Activated CD4-positive, alpha-beta T cell treated with anti-CD3 and anti-CD28 coated beads for 36 hours (primary cell): ENCODE results near the gene UBL5. TPM values are rescaled to one million over a fixed set of nuclear protein-coding genes. Genes with fewer than 3 reads are reported as not detected.
"Not testable (repeated sequence)": the region's sequence is repeated elsewhere in the genome, so short reads cannot be mapped to it uniquely, and the experiment has no call there.

Experiments
- ATAC-seq: fragments of 200-7000 bp; cut with Tn5 transposase; one replicate; pipeline ENCODE4 v1.10.0; 2021; ENCODE audit warnings: mild to moderate bottlenecking, moderate library complexity
- CTCF ChIA-PET: fragments of 350-600 bp; sonication (Branson Sonifier 250); formaldehyde crosslinking; loops from one replicate; lab custom pipeline; 2021; ENCODE audit warnings: antibody characterized with exemption; lab: Charles Lee
- POLR2A ChIA-PET: fragments of 350-600 bp; sonication (Branson Sonifier 250); formaldehyde crosslinking; loops from one replicate; lab custom pipeline; 2021; ENCODE audit warnings: antibody characterized with exemption, inconsistent platforms; lab: Charles Lee
- DNase-seq: peaks from one replicate; pipeline ENCODE4 v3.0.0-alpha.2; 2020
- H3K27ac Mint-ChIP-seq: one replicate; pipeline ENCODE4 v1.8.0; 2021; ENCODE audit warnings: mixed read lengths
- H3K27me3 Mint-ChIP-seq: one replicate; pipeline ENCODE4 v1.8.0; 2021; ENCODE audit warnings: mixed read lengths
- H3K36me3 Mint-ChIP-seq: one replicate; pipeline ENCODE4 v1.8.0; 2021; ENCODE audit warnings: low read depth, mixed read lengths
- H3K4me1 Mint-ChIP-seq: one replicate; pipeline ENCODE4 v1.8.0; 2021; ENCODE audit warnings: mixed read lengths
- H3K4me3 Mint-ChIP-seq: one replicate; pipeline ENCODE4 v1.8.0; 2021; ENCODE audit warnings: mild to moderate bottlenecking, moderate library complexity, mixed read lengths
- H3K9me3 Mint-ChIP-seq: one replicate; pipeline ENCODE4 v1.8.0; 2021; ENCODE audit warnings: low read depth, mixed read lengths
- intact Hi-C, 2 experiments: fragments of 100-400 bp; cut with DNase I in 1 of 2; cut with micrococcal nuclease in 1 of 2; formaldehyde crosslinking; loops; one replicate each; pipeline versions ENCODE4 v1.14.2 to v1.15.1; 2022 to 2024; cut with DNase I, micrococcal nuclease
- total RNA-seq, 2 experiments: library from RNA; stranded (reverse); gene quantifications; one replicate each; pipeline ENCODE4 v1.2.3, GENCODE V29; 2021

The UBL5 gene
- 100 to 1,000 TPM; 214 to 327 TPM for total RNA-seq

DNA sequence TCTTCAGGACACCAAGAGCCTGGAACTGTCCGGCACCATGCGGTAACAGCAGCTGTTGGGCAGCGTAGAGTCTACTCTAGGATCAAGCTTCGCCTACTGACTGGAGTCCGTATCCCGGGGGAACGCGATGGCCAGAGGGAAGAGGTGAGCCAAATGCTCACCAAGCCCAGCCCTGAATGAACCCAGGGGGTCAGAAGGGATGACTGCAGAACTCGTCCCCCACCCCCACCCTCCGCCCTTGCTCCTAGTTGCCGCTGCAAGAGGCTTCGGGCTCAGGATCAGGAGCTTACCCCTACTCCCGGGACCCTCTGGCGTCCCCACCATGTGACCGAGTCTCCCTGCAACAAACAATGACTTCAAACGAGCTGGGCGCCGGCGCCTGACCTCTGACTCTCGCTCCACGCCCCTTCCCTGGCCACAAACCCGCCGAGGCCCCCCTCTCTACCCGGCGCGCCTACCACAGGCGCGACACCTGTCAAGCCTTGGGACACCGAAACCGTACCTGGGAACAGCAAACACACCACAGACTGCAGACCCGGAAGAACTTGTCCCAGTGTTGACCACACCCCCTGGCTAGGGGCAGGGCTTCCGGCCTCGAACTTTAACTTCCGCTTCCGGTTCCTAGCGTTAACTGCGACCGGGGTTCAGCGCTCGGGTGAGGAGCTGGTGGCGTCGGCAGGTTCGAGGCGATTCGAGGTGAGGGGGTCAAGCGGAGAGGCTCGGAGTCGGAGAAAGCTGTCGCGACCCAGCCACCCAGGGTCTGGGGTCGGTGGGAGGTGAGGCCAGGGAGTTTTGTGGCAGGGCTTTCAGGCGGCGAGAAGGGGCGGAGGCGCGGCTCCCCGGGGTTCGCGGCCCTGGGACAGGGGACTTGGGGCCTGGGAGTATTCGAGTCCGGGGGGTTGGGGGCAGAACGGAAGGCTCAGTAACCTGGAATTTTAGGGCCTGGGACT is at the start of gene UBL5:
Gene UBL5, plus strand, starts transcription at position 630 of the 950 bp plus-strand sequence. CDS start 420 bp downstream, outside the sequence.
- H3K4me3 Mint-ChIP-seq: peak within 1 kb of the TSS; percentile 98
- peaks cover 31% of the 10 kb centered on the region for H3K36me3 Mint-ChIP-seq
- peak; percentile 93 for DNase-seq
- H3K4me1 Mint-ChIP-seq: peaks cover 23% of the 10 kb centered on the region
- H3K27me3 Mint-ChIP-seq: no peaks in the 10 kb centered on the region
- intact Hi-C loops: loop anchor here (1.0 to 2.0 kb wide), 4 partner anchors 8 to 59 kb away; partner anchors contain the start of genes FBXL12 (in 2 of the 2), PIN1 (in 2 of the 2) and ZNF846 (in 1 of the 2)
- CTCF ChIA-PET: interaction anchor here (0.6 to 1.4 kb wide), 7 partner anchors 13 to 376 kb away, joined by 3 to 4 read pairs (median 3); partner anchors contain the start of gene COL5A3
- POLR2A ChIA-PET: interaction anchor here (0.6 to 1.3 kb wide), 3 partner anchors 9 to 329 kb away, joined by 3 to 5 read pairs (median 3); partner anchors contain the start of gene FBXL12
- ATAC-seq: peak; percentile 99
- H3K9me3 Mint-ChIP-seq: no peaks in the 10 kb centered on the region
- H3K27ac Mint-ChIP-seq: peak within 1 kb of the TSS; percentile 97

DNA sequence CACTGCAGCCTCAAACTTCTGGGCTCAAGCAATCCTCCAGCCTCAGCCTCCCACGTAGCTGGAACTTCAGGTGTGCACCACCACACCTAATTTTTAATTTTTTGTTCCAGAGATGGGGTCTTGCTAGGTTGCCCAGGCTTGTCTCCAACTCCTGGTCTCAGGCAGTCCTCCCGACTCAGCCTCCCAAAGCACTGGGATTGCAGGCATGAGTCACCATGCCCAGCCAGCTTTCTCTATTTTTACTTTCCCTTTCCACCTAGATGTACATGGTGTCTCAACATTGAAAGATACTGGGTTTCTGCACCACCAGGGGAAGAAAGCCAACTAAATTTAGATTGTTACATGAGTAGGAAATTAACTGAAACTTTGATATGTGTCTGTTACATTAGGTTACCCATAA is 45.4 kb upstream of the UBL5 start:
- DNase-seq (peak; percentile 33), ATAC-seq (no peak)
- peaks cover 5% of the 10 kb centered on the region for H3K9me3 Mint-ChIP-seq
- H3K4me3 Mint-ChIP-seq: no peak overlapping the region
- H3K27me3 Mint-ChIP-seq: no peaks in the 10 kb centered on the region
- POLR2A ChIA-PET: interaction anchor here (0.7 kb wide), 1 partner anchor 200 kb away, joined by 3 read pairs; no protein-coding TSS in a partner anchor
- CTCF ChIA-PET: interaction anchor here (1.0 kb wide), 1 partner anchor 13 kb away, joined by 3 read pairs; the partner anchor contains the start of gene ZNF846
- H3K27ac Mint-ChIP-seq: no peak overlapping the region
- intact Hi-C loops: no loop called here
- H3K4me1 Mint-ChIP-seq: peaks cover 22% of the 10 kb centered on the region
- H3K36me3 Mint-ChIP-seq: no peaks in the 10 kb centered on the region

DNA sequence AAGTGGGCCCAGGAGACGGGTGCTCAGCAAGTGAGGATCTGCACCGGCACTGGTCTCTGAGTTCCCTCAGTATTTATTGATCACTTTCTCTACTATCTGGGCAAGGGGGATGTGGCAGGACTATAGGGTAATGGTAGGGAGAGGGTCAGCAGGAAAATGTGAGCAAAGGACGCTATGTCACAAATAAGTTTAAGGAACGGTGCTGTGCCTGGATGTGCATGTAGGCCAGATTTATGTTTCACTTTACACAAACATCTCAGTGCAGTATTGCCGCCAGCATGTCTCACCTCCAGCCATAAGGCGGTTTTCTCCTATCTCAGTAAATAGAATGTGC is 43.6 kb upstream of the UBL5 start:
- DNase-seq, CTCF ChIA-PET, H3K36me3 Mint-ChIP-seq, ATAC-seq, H3K9me3 Mint-ChIP-seq, POLR2A ChIA-PET, H3K27me3 Mint-ChIP-seq: not testable (repeated sequence)
- H3K4me1 Mint-ChIP-seq: peaks cover 22% of the 10 kb centered on the region
- H3K27ac Mint-ChIP-seq: peak overlapping the region; percentile 98
- intact Hi-C loops: loop anchor here (2.0 kb wide), 3 partner anchors 43 to 1191 kb away; partner anchors contain the start of genes PIN1 (in 1 of the 2) and UBL5 (in 1 of the 2)
- H3K4me3 Mint-ChIP-seq: peak overlapping the region; percentile 84

DNA sequence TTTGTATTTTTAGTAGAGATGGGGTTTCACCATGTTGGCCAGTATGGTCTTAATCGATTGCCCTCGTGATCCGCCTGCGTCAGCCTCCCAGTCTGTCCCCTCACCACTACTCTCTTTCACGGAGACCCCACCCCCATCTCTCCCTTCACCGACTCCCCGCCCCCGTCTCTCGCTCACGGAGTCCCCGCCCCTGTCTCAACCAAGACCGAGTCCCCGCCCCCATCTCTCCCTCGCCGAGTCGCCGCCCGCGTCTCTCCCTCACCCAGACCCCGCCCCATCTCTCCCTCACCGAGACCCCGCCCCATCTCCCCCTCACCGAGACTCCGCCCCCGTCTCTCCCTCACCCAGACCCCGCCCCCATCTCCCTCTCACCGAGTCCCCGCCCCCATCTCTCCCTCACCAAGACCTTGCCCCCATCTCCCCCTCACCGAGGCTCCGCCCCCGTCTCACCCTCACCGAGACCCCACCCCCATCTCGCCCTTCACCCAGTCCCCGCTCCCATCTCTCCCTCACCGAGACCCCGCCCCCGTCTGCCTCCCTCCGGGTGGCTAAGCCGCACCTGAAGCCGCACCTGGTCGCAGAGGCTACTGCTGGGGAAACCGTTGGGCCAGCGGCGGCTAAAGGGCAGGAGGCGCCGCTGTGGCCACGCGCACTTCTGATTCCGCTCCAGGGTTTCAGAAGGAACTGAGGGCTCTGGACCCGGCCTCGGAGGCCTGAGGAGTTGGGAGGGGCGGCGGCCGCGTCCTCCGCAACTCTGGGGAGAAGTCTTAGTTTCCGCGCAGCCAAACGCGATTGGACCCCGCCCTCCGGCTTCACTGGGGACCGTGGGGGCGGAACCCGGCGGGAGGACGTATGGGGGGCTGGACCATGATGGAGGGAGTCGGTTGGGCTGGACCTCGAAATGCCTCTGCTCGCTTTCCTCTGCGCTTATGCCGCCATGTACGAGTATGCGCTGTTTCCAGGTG is 42.1 kb upstream of the UBL5 start:
- peak overlapping the region; percentile 98 for H3K27ac Mint-ChIP-seq
- ATAC-seq (peak; percentile 89), DNase-seq (peak; percentile 100)
- no peaks in the 10 kb centered on the region for H3K9me3 Mint-ChIP-seq
- no peaks in the 10 kb centered on the region for H3K27me3 Mint-ChIP-seq
- intact Hi-C loops: loop anchor here (1.0 to 2.0 kb wide), 11 partner anchors 8 to 1193 kb away; partner anchors contain the start of genes FBXL12 (in 2 of the 2), PIN1 (in 2 of the 2), ZNF846 (in 2 of the 2) and MBD3L1 (in 1 of the 2)
- H3K36me3 Mint-ChIP-seq: no peaks in the 10 kb centered on the region
- ChIA-PET CTCF (no interaction called here), POLR2A (no interaction called here)
- peak overlapping the region; percentile 84 for H3K4me3 Mint-ChIP-seq
- peaks cover 26% of the 10 kb centered on the region for H3K4me1 Mint-ChIP-seq

DNA sequence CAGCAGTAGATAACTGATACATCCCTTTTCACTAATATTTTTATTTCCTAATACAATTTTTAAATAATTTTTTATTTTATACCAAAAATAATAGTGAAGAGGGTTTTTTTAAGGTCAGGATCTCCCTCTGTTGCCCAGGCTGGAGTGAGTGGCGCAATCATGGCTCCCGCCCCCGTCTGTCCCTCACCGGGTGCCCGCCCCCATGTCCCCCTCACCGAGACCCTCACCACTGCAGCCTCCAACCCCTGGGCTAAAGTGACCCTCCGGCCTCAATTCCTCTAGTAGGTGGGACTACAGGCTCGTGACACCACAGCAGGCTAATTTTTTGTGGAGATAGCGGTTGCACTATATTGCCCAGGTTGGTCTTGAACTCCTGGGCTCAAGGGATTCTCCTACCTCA is 41.4 kb upstream of the UBL5 start:
- CTCF ChIA-PET: no interaction called here
- H3K4me1 Mint-ChIP-seq: peaks cover 26% of the 10 kb centered on the region
- peak overlapping the region; percentile 72 for H3K27ac Mint-ChIP-seq
- ATAC-seq: no peak
- no peak for DNase-seq
- no peaks in the 10 kb centered on the region for H3K27me3 Mint-ChIP-seq
- intact Hi-C loops: no loop called here
- H3K4me3 Mint-ChIP-seq: peak overlapping the region; percentile 84
- no peaks in the 10 kb centered on the region for H3K9me3 Mint-ChIP-seq
- POLR2A ChIA-PET: no interaction called here
- no peaks in the 10 kb centered on the region for H3K36me3 Mint-ChIP-seq

DNA sequence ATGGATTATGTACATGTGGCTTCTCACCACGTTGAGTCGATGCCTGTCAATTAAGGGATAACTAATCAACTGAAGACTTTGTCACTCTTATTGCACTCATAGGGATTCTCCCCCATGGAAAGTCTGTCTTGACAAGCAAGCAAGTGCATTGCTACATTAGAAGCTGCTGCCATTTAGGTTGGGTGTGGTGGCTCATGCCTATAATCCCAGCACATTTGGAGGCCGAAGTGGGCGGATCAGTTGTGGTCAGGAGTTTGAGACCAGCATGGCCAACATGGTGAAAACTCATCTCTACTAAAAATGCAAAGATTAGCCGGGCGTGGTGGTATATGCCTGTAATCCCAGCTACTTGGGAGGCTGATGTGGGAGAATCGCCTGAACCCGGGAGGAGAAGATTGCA is 40.9 kb upstream of the UBL5 start:
- POLR2A ChIA-PET: no interaction called here
- intact Hi-C loops: no loop called here
- Mint-ChIP-seq H3K27me3 (no peaks in the 10 kb centered on the region), H3K27ac (no peak overlapping the region), H3K4me3 (peak overlapping the region; percentile 84), H3K4me1 (peaks cover 28% of the 10 kb centered on the region), H3K9me3 (no peaks in the 10 kb centered on the region), H3K36me3 (no peaks in the 10 kb centered on the region)
- ATAC-seq (no peak), DNase-seq (no peak)
- CTCF ChIA-PET: no interaction called here

DNA sequence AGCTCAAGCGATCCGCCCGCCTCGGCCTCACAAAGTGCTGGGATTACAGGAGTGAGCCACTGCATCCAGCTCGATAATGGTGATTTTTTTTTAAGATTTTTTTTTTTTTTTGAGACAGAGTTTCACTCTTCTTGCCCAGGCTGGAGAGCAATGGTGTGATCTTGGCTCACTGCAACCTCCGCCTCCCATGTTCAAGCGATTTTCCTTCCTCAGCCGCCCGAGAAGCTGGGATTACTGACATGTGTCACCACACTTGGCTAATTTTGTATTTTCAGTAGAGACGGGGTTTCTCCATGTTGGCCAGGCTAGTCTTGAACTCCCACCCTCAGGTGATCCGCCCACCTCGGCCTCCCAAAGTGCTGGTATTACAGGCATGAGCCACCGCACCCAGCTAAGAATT is 39.1 kb upstream of the UBL5 start:
- POLR2A ChIA-PET: interaction anchor here (0.6 kb wide), 1 partner anchor 324 kb away, joined by 3 read pairs; no protein-coding TSS in a partner anchor
- H3K9me3 Mint-ChIP-seq, H3K36me3 Mint-ChIP-seq, intact Hi-C loops, H3K27ac Mint-ChIP-seq, ATAC-seq, H3K27me3 Mint-ChIP-seq, DNase-seq, CTCF ChIA-PET, H3K4me3 Mint-ChIP-seq: not testable (repeated sequence)
- peaks cover 29% of the 10 kb centered on the region for H3K4me1 Mint-ChIP-seq

DNA sequence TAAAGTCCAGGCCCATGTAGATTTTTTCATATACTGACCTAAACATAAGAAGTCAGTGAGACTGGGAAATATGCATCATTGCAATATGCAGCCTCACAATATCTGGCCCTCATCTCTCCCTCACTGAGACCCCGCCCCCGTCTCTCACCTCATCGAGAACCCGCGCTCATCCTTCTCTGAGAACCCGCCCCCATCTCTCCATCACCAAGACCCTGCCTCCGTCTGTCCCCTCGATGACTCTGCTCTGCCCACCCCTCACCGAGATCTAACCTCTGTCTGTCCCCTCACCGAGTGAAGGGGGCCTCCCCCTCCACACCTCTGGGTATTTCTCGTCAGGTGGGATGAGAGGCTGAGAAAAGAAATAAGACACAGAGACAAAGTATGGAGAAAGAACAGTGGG is 38.7 kb upstream of the UBL5 start:
- DNase-seq: no peak
- ChIA-PET POLR2A (no interaction called here), CTCF (no interaction called here)
- H3K27ac Mint-ChIP-seq: no peak overlapping the region
- H3K4me3 Mint-ChIP-seq: no peak overlapping the region
- peaks cover 3% of the 10 kb centered on the region for H3K9me3 Mint-ChIP-seq
- peaks cover 28% of the 10 kb centered on the region for H3K4me1 Mint-ChIP-seq
- no peaks in the 10 kb centered on the region for H3K36me3 Mint-ChIP-seq
- ATAC-seq: no peak
- no peaks in the 10 kb centered on the region for H3K27me3 Mint-ChIP-seq
- intact Hi-C loops: no loop called here

DNA sequence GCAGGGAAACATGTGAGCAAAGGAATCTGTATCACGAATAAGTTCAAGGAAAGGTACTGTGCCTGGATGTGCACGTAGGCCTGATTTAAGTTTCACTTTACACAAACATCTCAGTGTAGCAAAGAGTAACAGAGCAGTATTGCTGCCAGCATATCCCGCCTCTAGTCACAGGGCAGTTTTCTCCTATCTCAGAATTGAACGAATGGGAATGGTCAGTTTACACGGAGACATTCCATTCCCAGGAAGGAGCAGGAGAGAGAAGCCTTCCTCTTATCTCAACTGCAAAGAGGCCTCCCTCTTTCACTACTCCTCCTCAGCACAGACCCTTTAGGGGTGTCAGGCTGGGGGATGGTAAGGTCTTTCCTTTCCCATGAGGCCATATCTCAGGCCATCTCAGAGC is 38.1 kb upstream of the UBL5 start:
- POLR2A ChIA-PET, DNase-seq, H3K36me3 Mint-ChIP-seq, H3K9me3 Mint-ChIP-seq, intact Hi-C loops, H3K27me3 Mint-ChIP-seq, H3K4me3 Mint-ChIP-seq, ATAC-seq, H3K27ac Mint-ChIP-seq: not testable (repeated sequence)
- peaks cover 23% of the 10 kb centered on the region for H3K4me1 Mint-ChIP-seq
- CTCF ChIA-PET: interaction anchor here (1.4 kb wide), 1 partner anchor 161 kb away, joined by 4 read pairs; no protein-coding TSS in a partner anchor

DNA sequence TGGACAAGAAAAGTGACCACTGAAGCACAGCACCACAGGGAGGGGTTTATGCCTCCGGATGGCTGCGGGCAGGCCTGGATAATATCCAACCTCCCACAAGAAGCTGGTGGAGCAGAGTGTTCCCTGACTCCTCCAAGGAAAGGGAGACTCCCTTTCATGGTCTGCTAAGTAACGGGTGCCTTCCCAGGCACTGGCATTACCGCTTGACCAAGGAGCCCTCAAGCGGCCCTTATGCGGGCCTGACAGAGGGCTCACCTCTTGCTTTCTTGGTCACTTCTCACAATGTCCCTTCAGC is 36.7 kb upstream of the UBL5 start:
- POLR2A ChIA-PET, ATAC-seq, H3K9me3 Mint-ChIP-seq, H3K36me3 Mint-ChIP-seq, DNase-seq, H3K27ac Mint-ChIP-seq, H3K27me3 Mint-ChIP-seq: not testable (repeated sequence)
- H3K4me3 Mint-ChIP-seq: peak overlapping the region; percentile 76
- intact Hi-C loops: loop anchor here (2.0 to 10.0 kb wide), 3 partner anchors 116 to 476 kb away; partner anchors contain the start of genes ZNF426 (in 1 of the 2) and ZNF562 (in 1 of the 2)
- peaks cover 19% of the 10 kb centered on the region for H3K4me1 Mint-ChIP-seq
- CTCF ChIA-PET: interaction anchor here (0.6 to 1.4 kb wide), 3 partner anchors 17 to 163 kb away, joined by 3 to 4 read pairs (median 3); partner anchors contain the start of gene ZNF846
